ENCODE measurements around the gene PTPRR. TPM values are rescaled to one million over a fixed set of nuclear protein-coding genes. Genes with fewer than 3 reads are reported as not detected.

Gene PTPRR
- total and polyA plus RNA-seq, 10 of the 15 experiments (the other 5 are each of a cell fraction or from before 2014, with no cell fraction given): 0.14 to 3.1 (median 0.42) TPM

DNA sequence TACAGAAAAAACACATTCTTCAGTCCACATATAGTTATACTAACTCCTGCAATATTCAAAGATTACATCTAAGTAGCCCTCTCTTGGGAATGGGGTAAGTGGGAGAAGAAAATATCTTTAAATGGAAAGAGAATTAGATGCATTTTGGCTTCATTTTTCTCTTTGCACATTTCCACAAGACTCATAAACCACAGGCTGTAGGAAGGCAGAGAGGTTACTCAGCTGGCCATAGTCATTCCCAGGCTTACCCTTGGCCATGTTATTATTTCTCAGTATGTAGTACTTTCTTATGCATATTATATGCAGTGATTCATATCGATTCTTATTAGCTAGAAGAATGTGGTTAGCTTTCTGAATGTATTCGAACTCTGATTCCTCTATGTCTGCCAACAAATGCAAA is 92.2 kb downstream of the PTPRR start:
- Histone ChIP-seq H3K27me3 (replicated peaks in 1 of 2; ENCODE audit: control insufficient read depth in 2 of 2, insufficient read depth in 2 of 2, low read length in 1 of 2) (no peaks in the 10 kb centered on the region), H3K27ac (ENCODE audit: control insufficient read depth, insufficient read depth) (no peak overlapping the region), H3K9me3 (replicated peaks; ENCODE audit: control insufficient read depth, insufficient read depth, low read length) (no peaks in the 10 kb centered on the region), H4K20me1 (ENCODE audit: control insufficient read depth, insufficient read depth) (no peaks in the 10 kb centered on the region), H3K79me2 (ENCODE audit: control insufficient read depth, insufficient read depth, low read length) (no peaks in the 10 kb centered on the region), H3K4me1 (ENCODE audit: control insufficient read depth, insufficient read depth, low read length) (no peaks in the 10 kb centered on the region), H3K9ac (ENCODE audit: control insufficient read depth, insufficient read depth, low read length) (no peak overlapping the region), H3K4me2 (ENCODE audit: control insufficient read depth, insufficient read depth) (no peak overlapping the region), H2AFZ (ENCODE audit: control insufficient read depth, low read depth, low read length) (no peak overlapping the region), H3K36me3 (ENCODE audit: control insufficient read depth in 2 of 2, insufficient read depth in 2 of 2, low read length in 1 of 2) (no peaks in the 10 kb centered on the region), H3K4me3 (no peak overlapping the region)
- no peak for DNase-seq (ENCODE audit: low read depth, low spot score)
- no peak for FAIRE-seq
- no peak for ATAC-seq
- 0% methylated on average over 2 of the region's 2 CpGs for WGBS (ENCODE audit: insufficient coverage, insufficient replicate concordance, low lambda C conversion rate, missing lambda C conversion rate)
- in situ Hi-C loops (cut with MboI): no loop called here
- ChIA-PET RAD21 (ENCODE audit: unreplicated experiment) (no interaction called here), POLR2A (no interaction called here), SMC1A (ENCODE audit: uncharacterized antibody, unreplicated experiment) (no interaction called here), CTCF (no interaction called here)
- no peak for TF ChIP-seq SMARCA5 (IDR thresholded peaks at IDR 0.05)
- TF ChIP-seq DPF2 (IDR thresholded peaks at IDR 0.05): no peak
- no peak for TF ChIP-seq YBX1 (IDR thresholded peaks at IDR 0.05)
- no peak for TF ChIP-seq IRF4 (IDR thresholded peaks at IDR 0.05; ENCODE audit: low read depth, low read length)
- no peak for TF ChIP-seq MYB (IDR thresholded peaks at IDR 0.05; ENCODE audit: borderline replicate concordance, low read depth, low read length)
- no TSS peak for BruUV-seq (replicated peaks)
- intact Hi-C loops (cut with micrococcal nuclease; ENCODE audit: unreplicated experiment): no loop called here

DNA sequence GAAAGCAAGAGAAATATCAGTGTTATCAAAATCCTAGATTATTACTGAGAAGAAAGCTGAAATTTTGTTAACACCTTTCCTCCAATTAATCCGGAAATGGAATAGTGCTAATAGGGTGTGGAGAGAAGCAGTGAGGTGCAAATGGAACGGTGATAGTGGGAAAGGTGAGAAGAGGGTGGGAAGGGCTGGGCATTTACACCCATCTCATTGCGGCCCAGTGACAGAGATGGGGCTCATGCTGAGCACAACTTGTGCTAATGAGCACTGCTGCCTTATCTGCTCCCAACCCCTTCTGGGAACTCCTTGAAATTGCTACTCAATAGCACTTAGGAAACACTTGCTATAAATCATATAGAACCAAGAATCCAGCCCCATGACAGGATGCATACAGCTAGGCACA is 94.4 kb downstream of the PTPRR start:
- H3K27ac ChIP-seq (ENCODE audit: control insufficient read depth, insufficient read depth): no peak overlapping the region
- 23% methylated on average over 3 of the region's 3 CpGs for WGBS (ENCODE audit: insufficient coverage, insufficient replicate concordance, low lambda C conversion rate, missing lambda C conversion rate)
- H3K4me1 ChIP-seq (ENCODE audit: control insufficient read depth, insufficient read depth, low read length): no peaks in the 10 kb centered on the region
- H3K9me3 ChIP-seq (replicated peaks; ENCODE audit: control insufficient read depth, insufficient read depth, low read length): no peaks in the 10 kb centered on the region
- intact Hi-C loops (cut with micrococcal nuclease; ENCODE audit: unreplicated experiment): no loop called here
- ChIA-PET RAD21 (ENCODE audit: unreplicated experiment) (no interaction called here), SMC1A (ENCODE audit: uncharacterized antibody, unreplicated experiment) (interaction anchor here (0.6 kb wide), 1 partner anchor 1943 kb away, joined by 3 read pairs; no protein-coding TSS in a partner anchor), POLR2A (no interaction called here), CTCF (no interaction called here)
- DNase-seq (ENCODE audit: low read depth, low spot score) (no peak), ATAC-seq (no peak), FAIRE-seq (no peak)
- TF ChIP-seq TCF7 (IDR thresholded peaks at IDR 0.05; ENCODE audit: borderline replicate concordance) (no peak), KLF5 (IDR thresholded peaks at IDR 0.05; ENCODE audit: partially characterized antibody) (no peak), EP300 (IDR thresholded peaks at IDR 0.05; ENCODE audit: borderline replicate concordance in 1 of 2, control insufficient read depth in 1 of 2, low read depth in 2 of 2, low read length in 2 of 2) (no peak), SIN3A (IDR thresholded peaks at IDR 0.05; ENCODE audit: low read depth, low read length) (no peak), NR2C1 (IDR thresholded peaks at IDR 0.05) (no peak), NFYB (IDR thresholded peaks at IDR 0.05; ENCODE audit: insufficient read depth, low read depth, low read length) (no peak), EZH2 (IDR thresholded peaks at IDR 0.05; ENCODE audit: borderline replicate concordance, control insufficient read depth, low read depth, low read length) (no peak), POLR2AphosphoS2 (IDR thresholded peaks at IDR 0.05; ENCODE audit: low read depth, low read length) (no peak)
- TF ChIP-seq, protein P1, sequence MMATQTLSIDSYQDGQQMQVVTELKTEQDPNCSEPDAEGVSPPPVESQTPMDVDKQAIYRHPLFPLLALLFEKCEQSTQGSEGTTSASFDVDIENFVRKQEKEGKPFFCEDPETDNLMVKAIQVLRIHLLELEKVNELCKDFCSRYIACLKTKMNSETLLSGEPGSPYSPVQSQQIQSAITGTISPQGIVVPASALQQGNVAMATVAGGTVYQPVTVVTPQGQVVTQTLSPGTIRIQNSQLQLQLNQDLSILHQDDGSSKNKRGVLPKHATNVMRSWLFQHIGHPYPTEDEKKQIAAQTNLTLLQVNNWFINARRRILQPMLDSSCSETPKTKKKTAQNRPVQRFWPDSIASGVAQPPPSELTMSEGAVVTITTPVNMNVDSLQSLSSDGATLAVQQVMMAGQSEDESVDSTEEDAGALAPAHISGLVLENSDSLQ (IDR thresholded peaks at IDR 0.05): no peak
- no peak overlapping the region for H3K9ac ChIP-seq (ENCODE audit: control insufficient read depth, insufficient read depth, low read length)
- no peak overlapping the region for H3K4me2 ChIP-seq (ENCODE audit: control insufficient read depth, insufficient read depth)
- H4K20me1 ChIP-seq (ENCODE audit: control insufficient read depth, insufficient read depth): no peaks in the 10 kb centered on the region
- no peak overlapping the region for H2AFZ ChIP-seq (ENCODE audit: control insufficient read depth, low read depth, low read length)
- H3K4me3 ChIP-seq: no peak overlapping the region
- H3K36me3 ChIP-seq (ENCODE audit: control insufficient read depth in 2 of 2, insufficient read depth in 2 of 2, low read length in 1 of 2): no peaks in the 10 kb centered on the region
- in situ Hi-C loops (cut with MboI): no loop called here
- no peaks in the 10 kb centered on the region for H3K79me2 ChIP-seq (ENCODE audit: control insufficient read depth, insufficient read depth, low read length)
- BruUV-seq (replicated peaks): no TSS peak
- no peaks in the 10 kb centered on the region for H3K27me3 ChIP-seq (replicated peaks in 1 of 2; ENCODE audit: control insufficient read depth in 2 of 2, insufficient read depth in 2 of 2, low read length in 1 of 2)
